ENCODE results near the gene CELF5. TPM values are rescaled to one million over a fixed set of nuclear protein-coding genes. Genes with fewer than 3 reads are reported as not detected.

CELF5 gene
- total RNA-seq, 4 donors from 2014 or later, result not detected

DNA sequence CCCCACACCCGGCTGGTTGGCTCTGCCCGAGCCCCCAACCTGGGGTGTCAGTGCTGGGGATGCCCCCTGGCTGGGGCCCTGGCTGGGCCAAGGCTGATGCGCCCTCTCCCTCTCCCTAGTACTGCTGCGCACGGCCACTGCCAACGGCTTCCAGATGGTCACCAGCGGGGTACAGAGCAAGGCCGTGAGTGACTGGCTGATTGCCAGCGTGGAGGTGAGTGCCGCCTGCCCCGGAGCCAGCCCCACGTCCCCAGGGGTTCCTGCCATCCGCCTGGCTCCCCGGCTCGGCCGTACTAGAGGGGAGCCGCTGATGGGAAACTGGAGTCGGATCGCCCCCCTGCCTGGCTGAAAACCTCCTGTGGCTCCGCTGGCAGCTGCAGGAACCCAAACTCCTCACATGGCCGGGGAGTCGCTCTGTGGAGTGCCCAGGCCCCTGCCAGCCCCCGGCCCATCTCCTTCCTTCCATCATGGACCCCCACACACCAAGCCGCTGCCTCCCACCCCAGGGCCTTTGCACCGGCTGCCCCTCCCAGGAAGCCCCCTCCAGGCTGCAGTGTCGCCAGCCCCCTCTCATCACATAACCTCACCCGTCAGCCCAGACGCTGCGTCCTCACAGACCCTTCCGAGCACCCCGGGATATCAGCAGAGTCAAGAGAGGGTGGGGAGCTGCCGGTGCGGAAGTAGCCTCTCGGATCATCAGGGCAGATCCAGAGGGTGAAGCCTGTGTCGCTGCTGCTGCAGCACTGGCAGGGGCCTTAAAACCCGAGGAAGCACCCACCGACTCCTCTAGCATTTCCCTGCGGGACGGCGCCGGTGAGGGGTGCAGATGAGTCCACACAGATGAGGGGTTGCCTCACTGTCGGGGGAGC lies 28.2 kb upstream of the CELF5 start:
- in situ Hi-C loops (cut with MboI; ENCODE audit: low sequenced_read_pairs in 4 of 4), result no loop called here
- Histone ChIP-seq H3K27ac (no peak overlapping the region), H3K9me3 (no peaks in the 10 kb centered on the region), H3K27me3 (no peaks in the 10 kb centered on the region), H3K36me3 (peaks cover 0 to 15% of the 10 kb centered on the region in 2 donors), H3K4me1 (no peaks in the 10 kb centered on the region), H3K4me3 (no peak overlapping the region)
- TF ChIP-seq, protein P1, sequence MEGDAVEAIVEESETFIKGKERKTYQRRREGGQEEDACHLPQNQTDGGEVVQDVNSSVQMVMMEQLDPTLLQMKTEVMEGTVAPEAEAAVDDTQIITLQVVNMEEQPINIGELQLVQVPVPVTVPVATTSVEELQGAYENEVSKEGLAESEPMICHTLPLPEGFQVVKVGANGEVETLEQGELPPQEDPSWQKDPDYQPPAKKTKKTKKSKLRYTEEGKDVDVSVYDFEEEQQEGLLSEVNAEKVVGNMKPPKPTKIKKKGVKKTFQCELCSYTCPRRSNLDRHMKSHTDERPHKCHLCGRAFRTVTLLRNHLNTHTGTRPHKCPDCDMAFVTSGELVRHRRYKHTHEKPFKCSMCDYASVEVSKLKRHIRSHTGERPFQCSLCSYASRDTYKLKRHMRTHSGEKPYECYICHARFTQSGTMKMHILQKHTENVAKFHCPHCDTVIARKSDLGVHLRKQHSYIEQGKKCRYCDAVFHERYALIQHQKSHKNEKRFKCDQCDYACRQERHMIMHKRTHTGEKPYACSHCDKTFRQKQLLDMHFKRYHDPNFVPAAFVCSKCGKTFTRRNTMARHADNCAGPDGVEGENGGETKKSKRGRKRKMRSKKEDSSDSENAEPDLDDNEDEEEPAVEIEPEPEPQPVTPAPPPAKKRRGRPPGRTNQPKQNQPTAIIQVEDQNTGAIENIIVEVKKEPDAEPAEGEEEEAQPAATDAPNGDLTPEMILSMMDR (IDR thresholded peaks at IDR 0.05 in 4 of 5, conservative IDR thresholded peaks at IDR 0.05 in 1 of 5), result no peak
- TF ChIP-seq POLR2A (IDR thresholded peaks at IDR 0.05), result no peak
- ATAC-seq (no peak), DNase-seq (no peak)
- intact Hi-C loops (cut with DNase I; ENCODE audit: low total_unique reads), result no loop called here

- intact Hi-C loops (cut with DNase I; ENCODE audit: low total_unique reads) (no loop called here), in situ Hi-C loops (cut with MboI; ENCODE audit: low sequenced_read_pairs in 4 of 4) (no loop called here)
- no peak for ATAC-seq
- Histone ChIP-seq H3K4me3 (no peak overlapping the region), H3K36me3 (peaks cover 0 to 20% of the 10 kb centered on the region in 2 donors), H3K9me3 (no peaks in the 10 kb centered on the region), H3K4me1 (no peaks in the 10 kb centered on the region), H3K27me3 (no peaks in the 10 kb centered on the region), H3K27ac (no peak overlapping the region)
- DNase-seq, result no peak
- TF ChIP-seq, protein P1 (IDR thresholded peaks at IDR 0.05 in 4 of 5, conservative IDR thresholded peaks at IDR 0.05 in 1 of 5), result no peak
- TF ChIP-seq POLR2A (IDR thresholded peaks at IDR 0.05), result no peak
Observed at GRCh38 chr19:3196933-3197205, 27.6 kb upstream of the CELF5 start.

DNA sequence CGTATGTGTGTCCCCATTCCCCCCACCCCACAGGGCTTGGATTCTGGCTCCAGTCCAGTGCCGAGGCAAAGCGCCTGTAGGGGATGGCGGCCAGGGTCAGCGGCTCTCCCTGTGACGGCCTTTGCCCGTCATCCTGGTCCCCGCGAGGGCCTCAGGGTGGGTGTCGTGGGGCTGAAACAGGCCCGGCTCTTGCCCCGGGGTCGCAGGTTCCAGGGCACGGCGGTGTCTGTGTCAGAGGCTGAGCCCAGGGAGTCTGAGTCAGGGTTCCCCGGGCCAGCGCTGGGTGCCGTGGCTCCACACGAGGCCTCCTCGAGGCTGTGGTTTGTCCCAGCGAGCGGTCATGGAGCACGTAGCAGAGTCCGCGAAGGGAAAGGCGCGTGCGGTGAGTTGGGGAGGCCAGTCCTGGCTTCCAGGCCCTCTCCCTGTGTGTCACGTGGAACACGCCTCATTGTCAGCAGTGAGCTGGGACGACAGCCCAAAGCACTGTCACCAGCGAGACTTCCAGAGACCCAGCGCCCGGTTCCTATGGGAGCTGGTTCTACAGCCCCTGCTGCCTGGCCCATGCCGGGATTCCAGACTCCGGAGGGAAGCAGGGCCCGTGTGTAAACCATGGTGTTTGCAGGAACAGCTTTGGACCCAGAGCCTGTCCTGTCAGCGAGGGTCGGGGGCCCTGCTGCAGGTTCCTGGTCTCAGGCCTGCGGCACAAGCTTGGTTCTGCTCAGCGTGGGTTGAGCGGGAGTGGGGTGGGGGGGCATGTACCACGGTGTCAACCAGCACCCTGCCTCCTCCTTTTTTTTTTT lies 25.4 kb upstream of the CELF5 start:
- no peaks in the 10 kb centered on the region for H3K4me1 ChIP-seq
- no peaks in the 10 kb centered on the region for H3K9me3 ChIP-seq
- in situ Hi-C loops (cut with MboI; ENCODE audit: low sequenced_read_pairs in 4 of 4), result no loop called here
- H3K4me3 ChIP-seq, result no peak overlapping the region
- intact Hi-C loops (cut with DNase I; ENCODE audit: low total_unique reads), result no loop called here
- TF ChIP-seq POLR2A (IDR thresholded peaks at IDR 0.05), result no peak
- TF ChIP-seq, protein P1 (IDR thresholded peaks at IDR 0.05 in 4 of 5, conservative IDR thresholded peaks at IDR 0.05 in 1 of 5), result no peak
- H3K27ac ChIP-seq, result no peak overlapping the region
- DNase-seq (no peak), ATAC-seq (no peak)
- peaks cover 0 to 33% of the 10 kb centered on the region in 2 donors for H3K36me3 ChIP-seq
- no peaks in the 10 kb centered on the region for H3K27me3 ChIP-seq

GRCh38 chr19:3201072-3201700 lies 23.3 kb upstream of the CELF5 start:
- in situ Hi-C loops (cut with MboI; ENCODE audit: low sequenced_read_pairs in 4 of 4) (no loop called here), intact Hi-C loops (cut with DNase I; ENCODE audit: low total_unique reads) (no loop called here)
- Histone ChIP-seq H3K9me3 (no peaks in the 10 kb centered on the region), H3K27me3 (no peaks in the 10 kb centered on the region), H3K27ac (no peak overlapping the region), H3K4me1 (no peaks in the 10 kb centered on the region), H3K36me3 (peaks cover 0 to 50% of the 10 kb centered on the region in 2 donors), H3K4me3 (no peak overlapping the region)
- DNase-seq, result no peak
- ATAC-seq, result no peak
- TF ChIP-seq, protein P1 (IDR thresholded peaks at IDR 0.05 in 4 of 5, conservative IDR thresholded peaks at IDR 0.05 in 1 of 5), result no peak
- TF ChIP-seq POLR2A (IDR thresholded peaks at IDR 0.05), result no peak

Data from gastrocnemius medialis (tissue), 4 donors.